ENCODE data around the gene CXorf65.

The CXorf65 gene

GRCh38 chrX:71098951-71099506, 7.5 kb downstream of the CXorf65 start:
- TF ChIP-seq CTCF (IDR thresholded peaks at IDR 0.05; ENCODE audit: insufficient read depth, low read length): no peak
- TF ChIP-seq REST (IDR thresholded peaks at IDR 0.05; ENCODE audit: insufficient replicate concordance, low read depth): no peak
- no peak for TF ChIP-seq GABPA (IDR thresholded peaks at IDR 0.05; ENCODE audit: low read depth)
- TF ChIP-seq SPI1 (IDR thresholded peaks at IDR 0.05; ENCODE audit: borderline replicate concordance, low read depth): no peak
- no peak for TF ChIP-seq POLR2AphosphoS5 (IDR thresholded peaks at IDR 0.05; ENCODE audit: low read depth)
- DNase-seq (ENCODE audit: low read depth in 1 of 2, low spot score in 1 of 2): no peak
- Histone ChIP-seq H3K27ac (replicated peaks) (no peak overlapping the region), H3K27me3 (ENCODE audit: insufficient read depth, poor library complexity, severe bottlenecking) (no peaks in the 10 kb centered on the region), H3K4me3 (replicated peaks; ENCODE audit: insufficient read depth, low read length) (no peak overlapping the region)

- peak in 1 of 2 experiments; percentile 78 for DNase-seq (ENCODE audit: low read depth in 1 of 2, low spot score in 1 of 2)
- Histone ChIP-seq H3K27me3 (ENCODE audit: insufficient read depth, poor library complexity, severe bottlenecking) (no peaks in the 10 kb centered on the region), H3K27ac (replicated peaks) (no peak overlapping the region), H3K4me3 (replicated peaks; ENCODE audit: insufficient read depth, low read length) (no peak overlapping the region)
- TF ChIP-seq CTCF (IDR thresholded peaks at IDR 0.05; ENCODE audit: insufficient read depth, low read length): peak; percentile 32
- no peak for TF ChIP-seq POLR2AphosphoS5 (IDR thresholded peaks at IDR 0.05; ENCODE audit: low read depth)
- peak; percentile 53; the same call in 1 of the 2 replicates for TF ChIP-seq SPI1 (IDR thresholded peaks at IDR 0.05; ENCODE audit: borderline replicate concordance, low read depth)
- TF ChIP-seq GABPA (IDR thresholded peaks at IDR 0.05; ENCODE audit: low read depth): no peak
- no peak for TF ChIP-seq REST (IDR thresholded peaks at IDR 0.05; ENCODE audit: insufficient replicate concordance, low read depth)
Measured at GRCh38 chrX:71098302-71098701, 8.2 kb downstream of the CXorf65 start.

- Histone ChIP-seq H3K27ac (replicated peaks) (no peak overlapping the region; the same call in 1 of the 2 replicates), H3K27me3 (ENCODE audit: insufficient read depth, poor library complexity, severe bottlenecking) (no peaks in the 10 kb centered on the region), H3K4me3 (replicated peaks; ENCODE audit: insufficient read depth, low read length) (peak overlapping the region; percentile 62)
- DNase-seq (ENCODE audit: low read depth in 1 of 2, low spot score in 1 of 2): no peak
- no peak for TF ChIP-seq POLR2AphosphoS5 (IDR thresholded peaks at IDR 0.05; ENCODE audit: low read depth)
- TF ChIP-seq REST (IDR thresholded peaks at IDR 0.05; ENCODE audit: insufficient replicate concordance, low read depth): no peak
- TF ChIP-seq SPI1 (IDR thresholded peaks at IDR 0.05; ENCODE audit: borderline replicate concordance, low read depth): no peak
- no peak for TF ChIP-seq CTCF (IDR thresholded peaks at IDR 0.05; ENCODE audit: insufficient read depth, low read length)
- no peak for TF ChIP-seq GABPA (IDR thresholded peaks at IDR 0.05; ENCODE audit: low read depth)
Measured at GRCh38 chrX:71096760-71097032, 9.8 kb downstream of the CXorf65 start.

All from HL-60 (cell line).